ENCODE measurements around the gene TBC1D21. TPM values are rescaled to one million over a fixed set of nuclear protein-coding genes. Genes with fewer than 3 reads are reported as not detected.

The TBC1D21 gene
- total RNA-seq, 1 donor from 2014 or later = not detected

GRCh38 chr15:73862276-73862675 is 11.1 kb upstream of the TBC1D21 start:
- no peak for TF ChIP-seq CTCF (IDR thresholded peaks at IDR 0.05)
- H3K27me3 ChIP-seq = no peaks in the 10 kb centered on the region
- no peak overlapping the region for H3K4me3 ChIP-seq
- no peak for DNase-seq (ENCODE audit: low spot score in 2 of 2)
- H3K27ac ChIP-seq = no peak overlapping the region
- H3K4me1 ChIP-seq = no peaks in the 10 kb centered on the region
- intact Hi-C loops (cut with DNase I) = no loop called here
- H3K36me3 ChIP-seq = no peaks in the 10 kb centered on the region
- no peaks in the 10 kb centered on the region for H3K9me3 ChIP-seq

GRCh38 chr15:73865379-73865778 is 8.0 kb upstream of the TBC1D21 start:
- TF ChIP-seq CTCF (IDR thresholded peaks at IDR 0.05) = no peak
- no peak overlapping the region for H3K4me3 ChIP-seq
- no peak for DNase-seq (ENCODE audit: low spot score in 2 of 2)
- no peak overlapping the region for H3K27ac ChIP-seq
- no peaks in the 10 kb centered on the region for H3K9me3 ChIP-seq
- intact Hi-C loops (cut with DNase I) = no loop called here
- H3K27me3 ChIP-seq = no peaks in the 10 kb centered on the region
- no peaks in the 10 kb centered on the region for H3K36me3 ChIP-seq
- no peaks in the 10 kb centered on the region for H3K4me1 ChIP-seq

GRCh38 chr15:73865904-73866303 is 7.5 kb upstream of the TBC1D21 start:
- H3K9me3 ChIP-seq = no peaks in the 10 kb centered on the region
- intact Hi-C loops (cut with DNase I) = no loop called here
- no peak overlapping the region for H3K27ac ChIP-seq
- no peak for TF ChIP-seq CTCF (IDR thresholded peaks at IDR 0.05)
- no peak overlapping the region for H3K4me3 ChIP-seq
- no peaks in the 10 kb centered on the region for H3K4me1 ChIP-seq
- H3K36me3 ChIP-seq = no peaks in the 10 kb centered on the region
- DNase-seq (ENCODE audit: low spot score in 2 of 2) = no peak
- H3K27me3 ChIP-seq = no peaks in the 10 kb centered on the region

GRCh38 chr15:73866481-73866880 is 6.9 kb upstream of the TBC1D21 start:
- Histone ChIP-seq H3K4me3 (no peak overlapping the region), H3K4me1 (no peaks in the 10 kb centered on the region), H3K27ac (no peak overlapping the region), H3K9me3 (no peaks in the 10 kb centered on the region), H3K27me3 (no peaks in the 10 kb centered on the region), H3K36me3 (no peaks in the 10 kb centered on the region)
- DNase-seq (ENCODE audit: low spot score in 2 of 2) = no peak
- intact Hi-C loops (cut with DNase I) = no loop called here
- no peak for TF ChIP-seq CTCF (IDR thresholded peaks at IDR 0.05)

GRCh38 chr15:73866881-73867410 is 6.4 kb upstream of the TBC1D21 start:
- H3K27me3 ChIP-seq = no peaks in the 10 kb centered on the region
- intact Hi-C loops (cut with DNase I) = no loop called here

More at GRCh38 chr15:73866881-73867410, 6.4 kb upstream of the TBC1D21 start:
- no peaks in the 10 kb centered on the region for H3K4me1 ChIP-seq
- DNase-seq (ENCODE audit: low spot score in 2 of 2) = no peak
- no peak for TF ChIP-seq CTCF (IDR thresholded peaks at IDR 0.05)
- no peaks in the 10 kb centered on the region for H3K36me3 ChIP-seq
- H3K9me3 ChIP-seq = no peaks in the 10 kb centered on the region
- H3K27ac ChIP-seq = no peak overlapping the region
- H3K4me3 ChIP-seq = no peak overlapping the region
